HuH-7.5 (cell line): ENCODE results near the gene RIPPLY1.
"Not testable (repeated sequence)": the region's sequence is repeated elsewhere in the genome, so short reads cannot be mapped to it uniquely, and the experiment has no call there.

ENCODE experiments used
- DNase-seq: peaks from one replicate; pipeline ENCODE4 v3.0.0; 2011; ENCODE audit warnings: low spot score

The RIPPLY1 gene

GRCh38 chrX:106906361-106906760, 3.2 kb upstream of the RIPPLY1 start:
- DNase-seq, result no peak

- no peak for DNase-seq
Measured at GRCh38 chrX:106905064-106905708, 2.0 kb upstream of the RIPPLY1 start.

- DNase-seq, result no peak
Measured at GRCh38 chrX:106903856-106904528, 851 bp upstream of the RIPPLY1 start.

- DNase-seq, result no peak
Measured at GRCh38 chrX:106902684-106903083, 457 bp downstream of the RIPPLY1 start.

- DNase-seq, result no peak
Measured at GRCh38 chrX:106901781-106902219, 1.3 kb downstream of the RIPPLY1 start.

GRCh38 chrX:106901341-106901740, 1.8 kb downstream of the RIPPLY1 start:
- no peak for DNase-seq

- DNase-seq, result no peak
Measured at GRCh38 chrX:106899841-106900240, 3.3 kb downstream of the RIPPLY1 start.

GRCh38 chrX:106899276-106899675, 3.9 kb downstream of the RIPPLY1 start:
- DNase-seq, result no peak

GRCh38 chrX:106898462-106898861, 4.7 kb downstream of the RIPPLY1 start:
- no peak for DNase-seq

GRCh38 chrX:106897259-106897658, 5.9 kb downstream of the RIPPLY1 start:
- no peak for DNase-seq

- no peak for DNase-seq
Measured at GRCh38 chrX:106894978-106895452, 8.1 kb downstream of the RIPPLY1 start.

- peak; percentile 13 for DNase-seq
Measured at GRCh38 chrX:106894392-106894909, 8.7 kb downstream of the RIPPLY1 start.

GRCh38 chrX:106891762-106892460, 11.2 kb downstream of the RIPPLY1 start:
- no peak for DNase-seq

GRCh38 chrX:106889468-106889867, 13.7 kb downstream of the RIPPLY1 start:
- no peak for DNase-seq

GRCh38 chrX:106875151-106875550, 28.0 kb downstream of the RIPPLY1 start:
- DNase-seq, result no peak

- DNase-seq, result no peak
Measured at GRCh38 chrX:106874075-106874474, 29.1 kb downstream of the RIPPLY1 start.

- DNase-seq, result not testable (repeated sequence)
Measured at GRCh38 chrX:106872796-106873195, 30.3 kb downstream of the RIPPLY1 start.

- no peak for DNase-seq
Measured at GRCh38 chrX:106863697-106864096, 39.4 kb downstream of the RIPPLY1 start.

- peak; percentile 6 for DNase-seq
Measured at GRCh38 chrX:106862972-106863688, 40.0 kb downstream of the RIPPLY1 start.
